Hypothalamus (tissue), 51 donors: ENCODE data around the gene GPD1L.

Experiments used
- DNase-seq, 51 donors: peaks; one replicate each; lab custom pipeline; 2025; lab: John Stamatoyannopoulos, UW

GPD1L gene

GRCh38 chr3:32216172-32216783, 109.9 kb downstream of the GPD1L start:
- no peak for DNase-seq

- DNase-seq: no peak
These were observed 110.9 kb downstream of the GPD1L start for GRCh38 chr3:32217339-32217738.
